ENCODE results near the gene MEG3. TPM values are rescaled to one million over a fixed set of nuclear protein-coding genes. Genes with fewer than 3 reads are reported as not detected.

The MEG3 gene
- total RNA-seq, 4 donors from 2014 or later = 5.0 to 28.9 (median 10.2) TPM

DNA sequence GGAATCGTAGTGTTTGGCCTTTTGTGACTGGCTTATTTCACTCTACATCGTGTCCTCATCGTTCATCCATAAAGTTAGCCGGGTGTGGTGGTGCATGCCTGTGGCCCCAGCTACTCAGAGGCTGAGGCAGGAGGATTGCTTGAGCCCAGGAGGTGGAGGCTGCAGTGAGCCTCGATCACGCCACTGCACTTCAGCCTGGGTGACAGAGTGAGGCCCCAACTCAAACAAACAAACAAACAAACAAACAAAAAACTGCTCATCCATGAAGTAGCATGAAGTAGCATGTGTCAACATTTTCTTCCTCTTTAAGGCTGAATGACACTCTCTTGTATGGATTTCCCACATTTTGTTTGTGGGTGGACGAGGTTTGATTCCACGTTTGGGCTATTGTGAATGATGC lies 44.0 kb upstream of the MEG3 start:
- WGBS = 93% methylated on average over 8 of the region's 8 CpGs
- no peaks in the 10 kb centered on the region for H3K9me3 ChIP-seq
- no peaks in the 10 kb centered on the region for H3K36me3 ChIP-seq
- H3K4me1 ChIP-seq = no peaks in the 10 kb centered on the region
- no peak overlapping the region for H3K27ac ChIP-seq
- H3K4me3 ChIP-seq = no peak overlapping the region
- TF ChIP-seq POLR2A (IDR thresholded peaks at IDR 0.05) (no peak), POLR2AphosphoS5 (IDR thresholded peaks at IDR 0.05) (no peak), EP300 (IDR thresholded peaks at IDR 0.05) (no peak)
- TF ChIP-seq, protein P1, sequence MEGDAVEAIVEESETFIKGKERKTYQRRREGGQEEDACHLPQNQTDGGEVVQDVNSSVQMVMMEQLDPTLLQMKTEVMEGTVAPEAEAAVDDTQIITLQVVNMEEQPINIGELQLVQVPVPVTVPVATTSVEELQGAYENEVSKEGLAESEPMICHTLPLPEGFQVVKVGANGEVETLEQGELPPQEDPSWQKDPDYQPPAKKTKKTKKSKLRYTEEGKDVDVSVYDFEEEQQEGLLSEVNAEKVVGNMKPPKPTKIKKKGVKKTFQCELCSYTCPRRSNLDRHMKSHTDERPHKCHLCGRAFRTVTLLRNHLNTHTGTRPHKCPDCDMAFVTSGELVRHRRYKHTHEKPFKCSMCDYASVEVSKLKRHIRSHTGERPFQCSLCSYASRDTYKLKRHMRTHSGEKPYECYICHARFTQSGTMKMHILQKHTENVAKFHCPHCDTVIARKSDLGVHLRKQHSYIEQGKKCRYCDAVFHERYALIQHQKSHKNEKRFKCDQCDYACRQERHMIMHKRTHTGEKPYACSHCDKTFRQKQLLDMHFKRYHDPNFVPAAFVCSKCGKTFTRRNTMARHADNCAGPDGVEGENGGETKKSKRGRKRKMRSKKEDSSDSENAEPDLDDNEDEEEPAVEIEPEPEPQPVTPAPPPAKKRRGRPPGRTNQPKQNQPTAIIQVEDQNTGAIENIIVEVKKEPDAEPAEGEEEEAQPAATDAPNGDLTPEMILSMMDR (IDR thresholded peaks at IDR 0.05) = no peak
- peaks cover 7% of the 10 kb centered on the region for H3K27me3 ChIP-seq
- DNase-seq (ENCODE audit: low spot score in 2 of 2) = peak in 1 of 2 donors; percentile 18

DNA sequence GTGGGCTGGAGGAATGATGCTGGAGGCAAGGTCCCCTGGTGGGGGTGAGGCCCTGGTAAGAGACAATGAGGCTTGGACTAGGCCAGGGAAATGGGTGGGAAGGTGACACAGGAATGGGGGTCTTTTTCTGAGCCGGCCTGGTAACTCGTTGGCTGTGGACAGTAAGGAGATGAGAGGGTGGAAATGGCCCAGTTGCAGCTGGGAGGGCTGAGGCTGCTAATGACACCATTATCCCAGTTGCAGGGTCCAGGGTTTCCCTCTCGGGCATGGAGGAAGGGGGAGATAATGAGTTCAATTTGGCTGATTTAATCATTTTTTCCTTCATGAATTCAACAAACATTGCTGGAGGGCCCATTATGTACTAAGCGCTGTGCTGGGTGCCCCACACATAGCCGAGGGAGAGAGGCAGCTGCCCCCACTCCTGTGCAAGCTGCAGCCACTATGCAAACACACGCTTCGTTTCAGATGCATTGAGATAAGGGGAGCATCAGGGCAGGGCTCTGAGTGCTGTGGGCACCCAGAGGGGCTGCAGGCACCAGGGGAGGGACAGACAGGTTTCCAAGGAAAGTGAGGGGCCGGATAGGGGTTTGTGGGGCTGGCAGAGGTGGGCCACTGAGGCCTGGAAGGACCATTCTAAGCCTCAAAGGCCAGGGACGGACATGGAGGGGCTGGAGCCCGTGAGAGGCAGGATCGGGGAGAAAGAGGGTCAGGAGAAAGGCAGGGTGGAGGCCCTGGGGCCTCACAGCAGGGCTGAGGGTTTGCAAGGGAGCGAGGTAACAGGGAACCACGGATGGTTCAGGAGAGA lies 43.2 kb upstream of the MEG3 start:
- H3K9me3 ChIP-seq = no peaks in the 10 kb centered on the region
- H3K27me3 ChIP-seq = peaks cover 14% of the 10 kb centered on the region
- H3K4me3 ChIP-seq = no peak overlapping the region
- peak in 1 of 2 donors; percentile 41 for DNase-seq (ENCODE audit: low spot score in 2 of 2)
- H3K27ac ChIP-seq = no peak overlapping the region
- TF ChIP-seq, protein P1 (IDR thresholded peaks at IDR 0.05) = no peak
- no peak for TF ChIP-seq POLR2A (IDR thresholded peaks at IDR 0.05)
- TF ChIP-seq EP300 (IDR thresholded peaks at IDR 0.05) = no peak
- TF ChIP-seq POLR2AphosphoS5 (IDR thresholded peaks at IDR 0.05) = no peak
- no peaks in the 10 kb centered on the region for H3K36me3 ChIP-seq
- H3K4me1 ChIP-seq = no peaks in the 10 kb centered on the region
- WGBS = 79% methylated on average over 12 of the region's 13 CpGs

DNA sequence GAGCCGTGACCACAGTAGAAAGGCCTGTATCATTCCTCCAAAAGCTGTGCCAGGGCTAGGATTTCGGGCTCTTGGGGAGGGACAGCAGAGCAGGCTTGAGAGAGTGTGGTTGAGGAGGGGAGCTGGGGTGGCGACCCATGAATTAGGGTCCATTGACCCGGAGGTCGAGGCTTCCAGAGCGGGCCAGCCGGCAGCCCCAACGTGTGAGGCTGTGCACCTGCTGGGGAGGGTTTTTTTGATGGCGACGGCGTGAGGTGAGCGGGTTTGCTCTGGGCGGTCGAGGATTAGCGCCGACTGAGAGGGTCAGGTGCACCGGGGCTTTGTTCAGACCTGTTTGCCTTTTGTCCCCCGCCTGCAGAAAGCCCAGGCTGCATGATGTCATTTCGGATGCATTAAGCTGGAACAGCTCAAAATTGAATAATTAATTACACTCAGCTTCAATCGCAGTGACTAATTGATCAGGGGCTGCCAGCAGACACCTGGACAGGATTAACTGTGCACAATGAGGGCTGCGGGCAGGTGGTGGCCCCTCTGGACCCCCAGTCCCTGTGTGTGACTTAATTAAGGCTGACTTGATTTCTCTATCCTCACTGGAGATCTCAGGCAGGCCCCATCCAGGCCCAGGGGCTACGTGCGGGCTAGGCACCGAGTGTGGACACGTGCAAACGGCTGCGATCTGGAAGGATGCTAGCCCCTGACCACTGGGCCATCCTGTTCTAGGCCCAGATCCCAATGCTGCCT lies 42.1 kb upstream of the MEG3 start:
- DNase-seq (ENCODE audit: low spot score in 2 of 2) = peak in 1 of 2 donors; percentile 44
- H3K27ac ChIP-seq = no peak overlapping the region
- H3K9me3 ChIP-seq = no peaks in the 10 kb centered on the region
- H3K36me3 ChIP-seq = no peaks in the 10 kb centered on the region
- H3K4me3 ChIP-seq = no peak overlapping the region
- peaks cover 15% of the 10 kb centered on the region for H3K27me3 ChIP-seq
- H3K4me1 ChIP-seq = no peaks in the 10 kb centered on the region
- TF ChIP-seq EP300 (IDR thresholded peaks at IDR 0.05) = no peak
- no peak for TF ChIP-seq POLR2AphosphoS5 (IDR thresholded peaks at IDR 0.05)
- TF ChIP-seq, protein P1 (IDR thresholded peaks at IDR 0.05) = no peak
- TF ChIP-seq POLR2A (IDR thresholded peaks at IDR 0.05) = no peak
- WGBS = 82% methylated on average over 24 of the region's 27 CpGs

DNA sequence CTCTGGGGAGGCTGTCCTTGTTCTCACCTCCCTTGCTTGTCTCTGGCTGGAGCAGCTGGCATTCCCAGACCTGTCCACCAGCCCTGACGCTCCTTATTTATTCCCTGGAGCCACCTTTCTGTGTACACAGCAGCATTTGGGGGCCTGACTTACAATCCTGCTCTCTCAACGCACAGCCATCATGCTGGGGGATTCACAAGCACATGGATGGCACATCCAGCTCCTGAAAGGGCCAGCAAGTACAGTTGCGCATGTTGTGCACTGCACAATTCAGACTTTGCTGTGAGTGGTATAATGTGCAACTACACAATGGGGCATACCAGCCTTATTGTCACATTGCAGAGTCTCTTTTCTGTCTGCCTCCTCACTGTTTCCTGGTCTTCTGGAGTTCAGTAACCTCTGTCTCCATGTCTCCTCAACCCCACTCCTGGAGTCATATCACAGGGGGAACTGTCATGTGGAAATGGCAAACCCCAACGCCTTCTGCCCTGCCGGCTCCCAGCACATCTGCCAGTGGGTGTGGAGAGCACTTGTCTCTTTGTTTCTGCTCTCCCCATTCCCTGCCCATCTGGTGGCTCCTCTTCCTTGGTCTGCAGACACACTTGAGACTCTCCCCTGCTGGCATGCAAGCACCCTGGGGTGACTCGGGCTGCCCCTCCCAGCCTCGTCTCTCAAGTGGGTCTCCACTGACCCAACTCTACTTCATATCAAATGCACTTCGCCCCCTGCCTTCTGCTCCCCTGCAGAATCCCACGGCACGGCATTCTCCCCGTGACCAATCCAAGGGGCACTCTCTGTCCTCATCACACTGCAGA lies 41.2 kb upstream of the MEG3 start:
- WGBS = 92% methylated on average over 11 of the region's 11 CpGs
- Histone ChIP-seq H3K27me3 (peaks cover 17% of the 10 kb centered on the region), H3K4me1 (no peaks in the 10 kb centered on the region)

More for the DNA sequence above, 41.2 kb upstream of the MEG3 start:
- no peak overlapping the region for H3K27ac ChIP-seq
- no peaks in the 10 kb centered on the region for H3K36me3 ChIP-seq
- DNase-seq (ENCODE audit: low spot score in 2 of 2) = no peak
- H3K4me3 ChIP-seq = no peak overlapping the region
- TF ChIP-seq POLR2A (IDR thresholded peaks at IDR 0.05) (no peak), POLR2AphosphoS5 (IDR thresholded peaks at IDR 0.05) (no peak), EP300 (IDR thresholded peaks at IDR 0.05) (no peak)
- TF ChIP-seq, protein P1 (IDR thresholded peaks at IDR 0.05) = no peak
- no peaks in the 10 kb centered on the region for H3K9me3 ChIP-seq

All from suprapubic skin (tissue), 4 donors.